Natural killer cell treated with Interleukin-12 subunit alpha and Interleukin-12 subunit beta and Interleukin-15 and Interleukin-18, amount 100 ng/mL, for 72 hours (primary cell): ENCODE measurements around the gene IPO4. TPM values are rescaled to one million over a fixed set of nuclear protein-coding genes. Genes with fewer than 3 reads are reported as not detected.

Source experiments
- ATAC-seq, 2 donors: fragments of 150-1000 bp; cut with Tn5 transposase in 1 of 2; sonication (Bioruptor Pico), chemical (Tn5 transposase) in 1 of 2; 2 replicates each; pipeline ENCODE4 v1.10.0; 2021
- DNase-seq: peaks from one replicate; pipeline ENCODE4 v3.0.0; 2022; ENCODE audit warnings: low spot score
- H3K27ac Mint-ChIP-seq, 2 donors: 1 replicate in 1 of 2; 2 replicates in 1 of 2; pipeline ENCODE4 v1.8.0; 2022; ENCODE audit warnings: mixed read lengths in 2 of 2, mild to moderate bottlenecking in 1 of 2, moderate library complexity in 1 of 2
- H3K27me3 Mint-ChIP-seq, 2 donors: 1 replicate in 1 of 2; 2 replicates in 1 of 2; pipeline ENCODE4 v1.8.0; 2022; ENCODE audit warnings: mixed read lengths in 2 of 2
- H3K36me3 Mint-ChIP-seq: one replicate; pipeline ENCODE4 v1.8.0; 2022; ENCODE audit warnings: mixed read lengths
- H3K4me1 Mint-ChIP-seq, 2 donors: 1 replicate in 1 of 2; 2 replicates in 1 of 2; pipeline ENCODE4 v1.8.0; 2022; ENCODE audit warnings: low read depth in 2 of 2, mixed read lengths in 2 of 2, mild to moderate bottlenecking in 1 of 2
- H3K4me3 Mint-ChIP-seq: one replicate; pipeline ENCODE4 v1.8.0; 2022; ENCODE audit warnings: mixed read lengths
- H3K9me3 Mint-ChIP-seq: 2 replicates; pipeline ENCODE4 v1.8.0; 2022; ENCODE audit warnings: mixed read lengths
- total RNA-seq, 2 donors: library from RNA; stranded (reverse); gene quantifications; one replicate each; pipeline ENCODE4 v1.2.3, GENCODE V29; 2022

The IPO4 gene
- total RNA-seq, 2 donors from 2014 or later: 52.8 to 145 TPM

- Mint-ChIP-seq H3K4me3 (peak within 1 kb of the TSS; percentile 94), H3K27me3 (no peaks in the 10 kb centered on the region), H3K9me3 (no peaks in the 10 kb centered on the region), H3K27ac (peak within 1 kb of the TSS; percentile 86 to 97), H3K36me3 (peaks cover 27% of the 10 kb centered on the region), H3K4me1 (peaks cover 52 to 59% of the 10 kb centered on the region in 2 donors)
- ATAC-seq (peak; percentile 92 to 94), DNase-seq (peak; percentile 99)
Observed at GRCh38 chr14:24146978-24147760, 41.4 kb downstream of the IPO4 start, which contains the start of gene RNF31. TSS of gene RNF31 (plus strand) at chr14:24147498. CDS start at chr14:24147699, 201 bp downstream.

- Mint-ChIP-seq H3K9me3 (no peaks in the 10 kb centered on the region), H3K4me1 (peaks cover 58 to 65% of the 10 kb centered on the region in 2 donors), H3K27me3 (no peaks in the 10 kb centered on the region), H3K4me3 (peak within 1 kb of the TSS; percentile 94), H3K36me3 (peaks cover 27% of the 10 kb centered on the region), H3K27ac (peak within 1 kb of the TSS; percentile 86 to 97)
- ATAC-seq (peak; percentile 83 to 88), DNase-seq (peak; percentile 97)
Observed at GRCh38 chr14:24146453-24146977, 42.1 kb downstream of the IPO4 start, which contains the start of gene PSME2. TSS of gene PSME2 (minus strand) at chr14:24146610. CDS start at chr14:24146581, 29 bp downstream.

- H3K4me3 Mint-ChIP-seq: peak overlapping the region; percentile 94
- DNase-seq: no peak
- no peaks in the 10 kb centered on the region for H3K9me3 Mint-ChIP-seq
- no peak for ATAC-seq
- no peaks in the 10 kb centered on the region for H3K27me3 Mint-ChIP-seq
- H3K27ac Mint-ChIP-seq: peak overlapping the region; percentile 86 to 97
- H3K36me3 Mint-ChIP-seq: peaks cover 27% of the 10 kb centered on the region
- peaks cover 59 to 65% of the 10 kb centered on the region in 2 donors for H3K4me1 Mint-ChIP-seq
Observed at GRCh38 chr14:24145690-24146452, 42.7 kb downstream of the IPO4 start.

GRCh38 chr14:24145219-24145618, 43.4 kb downstream of the IPO4 start:
- peaks cover 58 to 60% of the 10 kb centered on the region in 2 donors for H3K4me1 Mint-ChIP-seq
- H3K27me3 Mint-ChIP-seq: no peaks in the 10 kb centered on the region
- H3K4me3 Mint-ChIP-seq: peak overlapping the region; percentile 94
- ATAC-seq (no peak), DNase-seq (no peak)
- H3K9me3 Mint-ChIP-seq: no peaks in the 10 kb centered on the region
- peaks cover 27% of the 10 kb centered on the region for H3K36me3 Mint-ChIP-seq
- H3K27ac Mint-ChIP-seq: peak overlapping the region; percentile 86 to 97

GRCh38 chr14:24144451-24144850, 44.2 kb downstream of the IPO4 start:
- Mint-ChIP-seq H3K27ac (peak overlapping the region; percentile 64 to 86), H3K27me3 (no peaks in the 10 kb centered on the region), H3K4me3 (peak overlapping the region; percentile 94), H3K9me3 (no peaks in the 10 kb centered on the region), H3K36me3 (peaks cover 26% of the 10 kb centered on the region), H3K4me1 (peaks cover 60 to 61% of the 10 kb centered on the region in 2 donors)
- DNase-seq: no peak
- ATAC-seq: no peak

- Mint-ChIP-seq H3K9me3 (no peaks in the 10 kb centered on the region), H3K27ac (peak overlapping the region; percentile 86 to 97), H3K27me3 (no peaks in the 10 kb centered on the region), H3K4me3 (peak overlapping the region; percentile 94), H3K36me3 (peaks cover 31% of the 10 kb centered on the region), H3K4me1 (peaks cover 57 to 63% of the 10 kb centered on the region in 2 donors)
- ATAC-seq (no peak), DNase-seq (no peak)
Observed at GRCh38 chr14:24143511-24143910, 45.1 kb downstream of the IPO4 start.

GRCh38 chr14:24141097-24141880, 47.3 kb downstream of the IPO4 start, which contains the start of gene EMC9:
TSS of gene EMC9 (minus strand) at chr14:24141591. CDS start at chr14:24141304, 287 bp downstream.
- DNase-seq (peak; percentile 99), ATAC-seq (peak; percentile 95)
- Mint-ChIP-seq H3K27ac (peak within 1 kb of the TSS; percentile 86 to 97), H3K27me3 (no peaks in the 10 kb centered on the region), H3K4me3 (peak within 1 kb of the TSS; percentile 85), H3K4me1 (peaks cover 64 to 65% of the 10 kb centered on the region in 2 donors), H3K9me3 (no peaks in the 10 kb centered on the region), H3K36me3 (peaks cover 35% of the 10 kb centered on the region)

GRCh38 chr14:24139272-24139934, 49.2 kb downstream of the IPO4 start:
- Mint-ChIP-seq H3K27ac (peak overlapping the region; percentile 86 to 97), H3K27me3 (no peaks in the 10 kb centered on the region), H3K36me3 (peaks cover 23% of the 10 kb centered on the region), H3K4me1 (peaks cover 54 to 59% of the 10 kb centered on the region in 2 donors), H3K4me3 (peak overlapping the region; percentile 85), H3K9me3 (no peaks in the 10 kb centered on the region)
- no peak for ATAC-seq
- no peak for DNase-seq

GRCh38 chr14:24138396-24139271, 50.0 kb downstream of the IPO4 start:
- peak overlapping the region; percentile 85 for H3K4me3 Mint-ChIP-seq
- no peaks in the 10 kb centered on the region for H3K27me3 Mint-ChIP-seq
- peaks cover 19% of the 10 kb centered on the region for H3K36me3 Mint-ChIP-seq
- peak overlapping the region; percentile 86 to 97 for H3K27ac Mint-ChIP-seq
- DNase-seq (no peak), ATAC-seq (no peak)
- peaks cover 46 to 52% of the 10 kb centered on the region in 2 donors for H3K4me1 Mint-ChIP-seq
- no peaks in the 10 kb centered on the region for H3K9me3 Mint-ChIP-seq

GRCh38 chr14:24137529-24138395, 50.9 kb downstream of the IPO4 start:
- ATAC-seq (no peak), DNase-seq (no peak)
- H3K27me3 Mint-ChIP-seq: no peaks in the 10 kb centered on the region
- H3K4me3 Mint-ChIP-seq: peak overlapping the region; percentile 89
- H3K9me3 Mint-ChIP-seq: no peaks in the 10 kb centered on the region
- peaks cover 39 to 44% of the 10 kb centered on the region in 2 donors for H3K4me1 Mint-ChIP-seq
- peak overlapping the region; percentile 83 to 90 for H3K27ac Mint-ChIP-seq
- H3K36me3 Mint-ChIP-seq: peaks cover 14% of the 10 kb centered on the region
